HEK293 (cell line): ENCODE data around the gene SLC35A2.

ENCODE experiments used
- HOXD13 ChIP-seq: sonication (generic); formaldehyde crosslinking; IDR thresholded peaks from 2 replicates; pipeline ENCODE4 v1.8.0; 2022; ENCODE audit warnings: missing genetic modification reagents, borderline replicate concordance
- TCF7L2 ChIP-seq: IDR thresholded peaks from 2 replicates; pipeline ENCODE4 v1.6.1; 2011; ENCODE audit warnings: low read depth, mild to moderate bottlenecking, inconsistent platforms, low read length, moderate library complexity, borderline replicate concordance
- ZBTB10 ChIP-seq: fragments of 450-650 bp; formaldehyde crosslinking; IDR thresholded peaks from 2 replicates; pipeline ENCODE4 v1.5.1; 2016; ENCODE audit warnings: missing biosample characterization, missing genetic modification characterization
- ZNF121 ChIP-seq: fragments of 450-650 bp; formaldehyde crosslinking; IDR thresholded peaks from 2 replicates; pipeline ENCODE4 v1.5.1; 2016; ENCODE audit warnings: missing biosample characterization, missing genetic modification characterization
- ZNF184 ChIP-seq: fragments of 450-650 bp; IDR thresholded peaks from 2 replicates; pipeline ENCODE4 v1.5.1; 2018; ENCODE audit warnings: missing biosample characterization, mild to moderate bottlenecking, missing genetic modification characterization
- ZXDB ChIP-seq: fragments of 450-650 bp; formaldehyde crosslinking; IDR thresholded peaks from 2 replicates; pipeline ENCODE4 v1.5.1; 2016; ENCODE audit warnings: missing biosample characterization, missing genetic modification characterization
- TF ChIP-seq, protein P1 (sequence below): fragments of 450-650 bp; formaldehyde crosslinking; IDR thresholded peaks from 2 replicates; pipeline ENCODE4 v1.5.1; 2016; ENCODE audit warnings: missing biosample characterization, missing genetic modification characterization, borderline replicate concordance

DNA sequence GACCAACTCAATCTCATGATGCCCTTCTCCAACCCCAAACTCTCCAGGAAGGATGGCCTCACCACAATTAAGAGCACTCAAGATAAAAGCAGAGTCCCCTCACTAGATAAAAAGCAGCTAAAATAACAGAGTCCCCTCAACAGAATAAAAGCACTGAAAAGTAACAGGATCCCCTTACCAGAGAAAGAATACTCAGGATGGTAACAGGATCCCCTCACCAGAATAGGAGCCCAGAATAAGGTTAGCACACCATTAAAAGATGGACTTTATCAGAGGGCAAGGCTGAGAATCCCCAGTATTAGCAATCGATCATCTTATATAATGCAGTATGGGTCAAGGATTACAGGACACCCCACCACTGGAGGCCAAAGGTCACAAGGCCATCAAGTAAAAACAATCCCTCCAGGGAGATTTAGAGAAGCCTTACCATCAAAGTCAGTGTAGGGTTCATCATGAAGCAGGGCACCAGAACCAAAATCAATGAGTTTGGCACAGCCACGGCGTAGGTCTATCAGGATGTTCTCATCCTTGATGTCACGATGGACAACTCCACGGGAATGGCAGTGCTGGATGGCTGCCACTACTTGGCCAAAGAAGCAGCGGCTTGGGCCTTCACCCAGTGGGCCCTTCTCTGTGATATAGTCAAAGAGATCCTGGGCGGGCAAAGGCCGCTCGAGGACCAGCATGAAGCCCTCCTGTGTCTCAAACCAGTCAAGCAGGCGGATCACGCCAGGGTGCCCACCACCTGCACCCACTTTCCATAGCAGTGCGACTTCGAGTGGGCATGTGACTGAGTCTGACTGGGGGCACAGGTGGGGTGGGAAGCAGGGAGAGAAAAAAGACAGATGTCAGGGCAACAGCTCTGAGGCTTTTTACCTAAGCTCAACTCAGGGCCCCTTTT lies 3.4 kb upstream of the SLC35A2 start:
- TF ChIP-seq HOXD13 (CRISPR knock-in tag): no peak
- TF ChIP-seq ZXDB (tag by site-specific recombination): no peak
- no peak for TF ChIP-seq ZNF184 (tag by site-specific recombination)
- no peak for TF ChIP-seq TCF7L2
- TF ChIP-seq, protein P1, sequence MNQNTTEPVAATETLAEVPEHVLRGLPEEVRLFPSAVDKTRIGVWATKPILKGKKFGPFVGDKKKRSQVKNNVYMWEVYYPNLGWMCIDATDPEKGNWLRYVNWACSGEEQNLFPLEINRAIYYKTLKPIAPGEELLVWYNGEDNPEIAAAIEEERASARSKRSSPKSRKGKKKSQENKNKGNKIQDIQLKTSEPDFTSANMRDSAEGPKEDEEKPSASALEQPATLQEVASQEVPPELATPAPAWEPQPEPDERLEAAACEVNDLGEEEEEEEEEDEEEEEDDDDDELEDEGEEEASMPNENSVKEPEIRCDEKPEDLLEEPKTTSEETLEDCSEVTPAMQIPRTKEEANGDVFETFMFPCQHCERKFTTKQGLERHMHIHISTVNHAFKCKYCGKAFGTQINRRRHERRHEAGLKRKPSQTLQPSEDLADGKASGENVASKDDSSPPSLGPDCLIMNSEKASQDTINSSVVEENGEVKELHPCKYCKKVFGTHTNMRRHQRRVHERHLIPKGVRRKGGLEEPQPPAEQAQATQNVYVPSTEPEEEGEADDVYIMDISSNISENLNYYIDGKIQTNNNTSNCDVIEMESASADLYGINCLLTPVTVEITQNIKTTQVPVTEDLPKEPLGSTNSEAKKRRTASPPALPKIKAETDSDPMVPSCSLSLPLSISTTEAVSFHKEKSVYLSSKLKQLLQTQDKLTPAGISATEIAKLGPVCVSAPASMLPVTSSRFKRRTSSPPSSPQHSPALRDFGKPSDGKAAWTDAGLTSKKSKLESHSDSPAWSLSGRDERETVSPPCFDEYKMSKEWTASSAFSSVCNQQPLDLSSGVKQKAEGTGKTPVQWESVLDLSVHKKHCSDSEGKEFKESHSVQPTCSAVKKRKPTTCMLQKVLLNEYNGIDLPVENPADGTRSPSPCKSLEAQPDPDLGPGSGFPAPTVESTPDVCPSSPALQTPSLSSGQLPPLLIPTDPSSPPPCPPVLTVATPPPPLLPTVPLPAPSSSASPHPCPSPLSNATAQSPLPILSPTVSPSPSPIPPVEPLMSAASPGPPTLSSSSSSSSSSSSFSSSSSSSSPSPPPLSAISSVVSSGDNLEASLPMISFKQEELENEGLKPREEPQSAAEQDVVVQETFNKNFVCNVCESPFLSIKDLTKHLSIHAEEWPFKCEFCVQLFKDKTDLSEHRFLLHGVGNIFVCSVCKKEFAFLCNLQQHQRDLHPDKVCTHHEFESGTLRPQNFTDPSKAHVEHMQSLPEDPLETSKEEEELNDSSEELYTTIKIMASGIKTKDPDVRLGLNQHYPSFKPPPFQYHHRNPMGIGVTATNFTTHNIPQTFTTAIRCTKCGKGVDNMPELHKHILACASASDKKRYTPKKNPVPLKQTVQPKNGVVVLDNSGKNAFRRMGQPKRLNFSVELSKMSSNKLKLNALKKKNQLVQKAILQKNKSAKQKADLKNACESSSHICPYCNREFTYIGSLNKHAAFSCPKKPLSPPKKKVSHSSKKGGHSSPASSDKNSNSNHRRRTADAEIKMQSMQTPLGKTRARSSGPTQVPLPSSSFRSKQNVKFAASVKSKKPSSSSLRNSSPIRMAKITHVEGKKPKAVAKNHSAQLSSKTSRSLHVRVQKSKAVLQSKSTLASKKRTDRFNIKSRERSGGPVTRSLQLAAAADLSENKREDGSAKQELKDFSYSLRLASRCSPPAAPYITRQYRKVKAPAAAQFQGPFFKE (tag by site-specific recombination): no peak
- no peak for TF ChIP-seq ZBTB10 (tag by site-specific recombination)
- no peak for TF ChIP-seq ZNF121 (tag by site-specific recombination)
